OCI-LY3 (cell line): ENCODE results near the gene STX1B.

Source experiments
- H2AFZ ChIP-seq: fragments of 200-600, 300-600 bp; shearing (Covaris generic); 2 replicates; pipeline ENCODE4 v1.6.0; 2014; ENCODE audit warnings: antibody characterized with exemption, low read depth, low read length
- H3K27ac ChIP-seq: fragments of 200-600, 300-600 bp; sonication (generic); 2 replicates; pipeline ENCODE4 v1.5.1; 2014; ENCODE audit warnings: mild to moderate bottlenecking, low read length, moderate library complexity, mixed read lengths
- H3K27me3 ChIP-seq: fragments of 200-600, 300-600 bp; sonication (generic); 2 replicates; pipeline ENCODE4 v1.6.1; 2014; ENCODE audit warnings: low read depth, low read length, mixed read lengths
- H3K36me3 ChIP-seq: fragments of 200-600, 300-600 bp; sonication (generic); replicated peaks from 2 replicates; pipeline ENCODE3; 2014; ENCODE audit warnings: low read depth, low read length, mixed read lengths
- H3K4me1 ChIP-seq: fragments of 300-600, 200-600 bp; sonication (generic); 2 replicates; pipeline ENCODE4 v1.6.1; 2014; ENCODE audit warnings: low read length, mixed read lengths
- H3K4me2 ChIP-seq: fragments of 200-600, 300-600 bp; sonication (generic); 2 replicates; pipeline ENCODE4 v1.6.1; 2014; ENCODE audit warnings: low read length, mixed read lengths
- H3K4me3 ChIP-seq: fragments of 300-600, 200-600 bp; sonication (generic); 2 replicates; pipeline ENCODE4 v1.5.1; 2014; ENCODE audit warnings: antibody characterized with exemption, mild to moderate bottlenecking, low read length, moderate library complexity
- H3K79me2 ChIP-seq: fragments of 300-600, 200-600 bp; shearing (Covaris generic); 2 replicates; pipeline ENCODE4 v1.6.1; 2014; ENCODE audit warnings: mild to moderate bottlenecking, low read length, mixed read lengths
- H3K9ac ChIP-seq: fragments of 300-600, 200-600 bp; shearing (Covaris generic); 2 replicates; pipeline ENCODE4 v1.6.0; 2014; ENCODE audit warnings: mild to moderate bottlenecking, low read length, moderate library complexity
- H3K9me3 ChIP-seq: fragments of 200-600, 300-600 bp; shearing (Covaris generic); 2 replicates; pipeline ENCODE4 v1.6.1; 2014; ENCODE audit warnings: low read length, mixed read lengths; ENCODE audit not compliant: insufficient read depth
- H4K20me1 ChIP-seq: fragments of 200-600, 300-600 bp; sonication (generic); 2 replicates; pipeline ENCODE4 v1.6.1; 2016; ENCODE audit warnings: low read length, mixed read lengths; ENCODE audit not compliant: insufficient read depth
- EZH2phosphoT487 ChIP-seq: fragments of 200-600 bp; shearing (Covaris generic); IDR thresholded peaks from 2 replicates; pipeline ENCODE4 v1.6.1; 2018; ENCODE audit warnings: antibody characterized with exemption, mixed run types, low read depth
- TF ChIP-seq, protein P1 (sequence below): fragments of 200-600, 300-600 bp; sonication (generic); IDR thresholded peaks from 2 replicates; pipeline ENCODE4 v1.5.1; 2014; ENCODE audit warnings: antibody characterized with exemption, low read length, low read depth

STX1B gene

DNA sequence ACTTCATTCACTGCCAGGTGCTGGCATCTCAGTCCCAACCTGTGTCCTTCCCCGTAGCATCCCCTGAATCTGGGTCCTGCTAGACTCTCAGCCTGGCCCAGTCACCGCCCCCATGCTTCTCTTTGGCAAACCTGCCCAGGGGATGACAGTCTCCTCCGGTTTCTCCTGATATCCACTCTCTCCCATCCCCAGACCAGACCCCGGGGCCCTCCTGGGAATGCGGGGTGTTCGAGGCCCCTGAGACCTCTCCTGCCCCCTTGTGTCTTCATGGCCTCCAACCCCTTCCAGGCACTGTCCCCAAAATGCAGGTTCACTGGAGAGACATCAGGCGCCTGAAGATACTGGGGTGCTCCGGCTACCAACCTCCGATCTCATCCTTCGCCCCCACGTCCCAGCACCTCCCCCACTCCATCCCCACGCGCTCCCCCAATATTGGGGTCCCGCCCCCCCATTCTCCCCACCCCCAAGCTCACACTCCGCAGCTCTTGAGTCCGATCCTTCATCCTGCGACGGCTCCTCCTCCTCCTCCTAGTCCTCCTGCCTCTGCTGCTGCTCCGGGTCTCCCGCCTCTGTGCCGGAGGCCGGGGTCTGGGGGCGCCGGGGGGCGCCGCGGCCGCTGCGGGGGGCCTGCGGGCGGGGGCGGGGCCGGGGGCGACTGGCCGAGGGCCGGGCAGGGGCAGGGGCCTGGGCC is 399 bp downstream of the STX1B start:
- Histone ChIP-seq H3K36me3 (no peaks in the 10 kb centered on the region), H3K4me1 (no peaks in the 10 kb centered on the region), H3K27me3 (0 out of 2 replicates have a peak, but pooled peaks cover 3% of the 10 kb centered on the region), H3K4me3 (no peak overlapping the region), H3K9ac (no peak overlapping the region), H3K79me2 (no peaks in the 10 kb centered on the region), H3K9me3 (no peaks in the 10 kb centered on the region), H2AFZ (no peak overlapping the region), H3K4me2 (no peak overlapping the region), H3K27ac (no peak overlapping the region), H4K20me1 (no peaks in the 10 kb centered on the region)
- no peak for TF ChIP-seq EZH2phosphoT487
- TF ChIP-seq, protein P1, sequence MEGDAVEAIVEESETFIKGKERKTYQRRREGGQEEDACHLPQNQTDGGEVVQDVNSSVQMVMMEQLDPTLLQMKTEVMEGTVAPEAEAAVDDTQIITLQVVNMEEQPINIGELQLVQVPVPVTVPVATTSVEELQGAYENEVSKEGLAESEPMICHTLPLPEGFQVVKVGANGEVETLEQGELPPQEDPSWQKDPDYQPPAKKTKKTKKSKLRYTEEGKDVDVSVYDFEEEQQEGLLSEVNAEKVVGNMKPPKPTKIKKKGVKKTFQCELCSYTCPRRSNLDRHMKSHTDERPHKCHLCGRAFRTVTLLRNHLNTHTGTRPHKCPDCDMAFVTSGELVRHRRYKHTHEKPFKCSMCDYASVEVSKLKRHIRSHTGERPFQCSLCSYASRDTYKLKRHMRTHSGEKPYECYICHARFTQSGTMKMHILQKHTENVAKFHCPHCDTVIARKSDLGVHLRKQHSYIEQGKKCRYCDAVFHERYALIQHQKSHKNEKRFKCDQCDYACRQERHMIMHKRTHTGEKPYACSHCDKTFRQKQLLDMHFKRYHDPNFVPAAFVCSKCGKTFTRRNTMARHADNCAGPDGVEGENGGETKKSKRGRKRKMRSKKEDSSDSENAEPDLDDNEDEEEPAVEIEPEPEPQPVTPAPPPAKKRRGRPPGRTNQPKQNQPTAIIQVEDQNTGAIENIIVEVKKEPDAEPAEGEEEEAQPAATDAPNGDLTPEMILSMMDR: no peak

DNA sequence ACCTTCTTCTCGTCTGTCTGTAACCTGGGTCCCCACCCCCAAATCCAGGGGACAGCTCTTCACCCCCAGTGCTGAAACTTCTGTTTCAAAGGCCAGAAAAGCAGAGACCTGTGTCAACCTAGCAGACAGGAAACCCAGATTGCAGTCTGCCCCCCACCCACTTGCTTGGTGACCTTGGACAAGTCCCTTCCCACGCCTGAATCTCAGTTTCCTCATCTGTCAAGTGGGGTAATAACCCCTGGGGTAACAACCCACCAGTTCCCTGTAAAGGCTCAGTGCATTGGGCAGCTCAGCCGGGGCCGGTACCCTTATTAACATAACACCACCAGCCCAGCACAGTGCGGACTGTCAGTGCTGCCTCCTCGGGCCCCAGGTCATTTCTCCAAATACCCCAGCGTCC is 1.3 kb downstream of the STX1B start:
- Histone ChIP-seq H3K4me2 (no peak overlapping the region), H3K4me3 (no peak overlapping the region), H3K9me3 (no peaks in the 10 kb centered on the region), H2AFZ (no peak overlapping the region), H3K4me1 (no peaks in the 10 kb centered on the region), H3K36me3 (no peaks in the 10 kb centered on the region), H3K9ac (no peak overlapping the region), H3K27ac (no peak overlapping the region), H4K20me1 (no peaks in the 10 kb centered on the region), H3K27me3 (0 out of 2 replicates have a peak, but pooled peaks cover 3% of the 10 kb centered on the region), H3K79me2 (no peaks in the 10 kb centered on the region)
- TF ChIP-seq, protein P1: no peak
- no peak for TF ChIP-seq EZH2phosphoT487

DNA sequence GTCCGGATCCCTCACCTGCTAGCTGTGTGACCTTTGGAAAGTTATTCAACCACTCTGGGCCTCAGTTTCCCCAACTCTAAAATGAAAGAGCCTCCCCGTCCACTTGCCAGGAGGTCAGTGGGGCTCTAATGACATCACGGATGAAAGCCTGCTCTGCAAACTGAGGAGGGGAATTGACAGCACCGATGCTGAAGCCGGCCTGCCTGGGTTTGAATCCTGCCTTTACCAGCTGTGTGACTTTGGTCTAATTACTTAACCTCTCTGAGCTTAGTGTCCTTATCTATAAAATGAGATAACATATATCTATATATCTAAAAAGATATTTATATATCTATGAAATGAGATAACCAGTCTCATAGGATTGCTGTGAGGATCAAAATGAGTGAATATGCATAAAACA is 1.9 kb downstream of the STX1B start:
- H3K27ac ChIP-seq: no peak overlapping the region
- TF ChIP-seq EZH2phosphoT487: no peak
- no peaks in the 10 kb centered on the region for H3K4me1 ChIP-seq
- H3K36me3 ChIP-seq: no peaks in the 10 kb centered on the region
- H3K9me3 ChIP-seq: no peaks in the 10 kb centered on the region
- H3K27me3 ChIP-seq: 0 out of 2 replicates have a peak, but pooled peaks cover 3% of the 10 kb centered on the region
- no peaks in the 10 kb centered on the region for H4K20me1 ChIP-seq
- H3K9ac ChIP-seq: no peak overlapping the region
- H3K4me2 ChIP-seq: no peak overlapping the region
- H3K4me3 ChIP-seq: no peak overlapping the region
- H2AFZ ChIP-seq: no peak overlapping the region
- no peaks in the 10 kb centered on the region for H3K79me2 ChIP-seq

GRCh38 chr16:31008149-31008548 is 2.3 kb downstream of the STX1B start:
- Histone ChIP-seq H3K79me2 (no peaks in the 10 kb centered on the region), H3K4me3 (no peak overlapping the region), H3K27me3 (0 out of 2 replicates have a peak, but pooled peaks cover 3% of the 10 kb centered on the region), H3K4me1 (no peaks in the 10 kb centered on the region), H4K20me1 (no peaks in the 10 kb centered on the region), H2AFZ (no peak overlapping the region), H3K9me3 (no peaks in the 10 kb centered on the region), H3K36me3 (no peaks in the 10 kb centered on the region), H3K27ac (no peak overlapping the region), H3K4me2 (no peak overlapping the region), H3K9ac (no peak overlapping the region)
- TF ChIP-seq, protein P1: no peak
- TF ChIP-seq EZH2phosphoT487: no peak
